NCI-H187 treated with DMSO at 0.1 percent for 48 hours (cell line): Measurements from ENCODE around the gene MRPL53.

Experiments used
- DNase-seq: peaks from one replicate; lab custom pipeline; 2025; lab: John Stamatoyannopoulos, UW

MRPL53 gene

GRCh38 chr2:74472086-74472944, at the start of gene MRPL53:
Gene MRPL53 (minus strand): TSS chr2:74472680. CDS start chr2:74472660, 20 bp downstream.
- no peak for DNase-seq

GRCh38 chr2:74516650-74517049, 44.2 kb upstream of the MRPL53 start:
- no peak for DNase-seq

- DNase-seq, result no peak
Measured at GRCh38 chr2:74515981-74516633, 43.6 kb upstream of the MRPL53 start.

GRCh38 chr2:74515271-74515980, 42.9 kb upstream of the MRPL53 start:
- no peak for DNase-seq

GRCh38 chr2:74514368-74515270, 42.1 kb upstream of the MRPL53 start, which contains the start of gene TLX2:
Gene TLX2 (plus strand): TSS chr2:74514450. CDS start chr2:74514807, 357 bp downstream.
- no peak for DNase-seq

GRCh38 chr2:74513605-74514367, 41.3 kb upstream of the MRPL53 start:
- DNase-seq, result no peak

GRCh38 chr2:74512744-74513604, 40.5 kb upstream of the MRPL53 start:
- no peak for DNase-seq

GRCh38 chr2:74511104-74511989, 38.9 kb upstream of the MRPL53 start:
- DNase-seq, result no peak

GRCh38 chr2:74510272-74510671, 37.8 kb upstream of the MRPL53 start:
- no peak for DNase-seq

GRCh38 chr2:74507926-74508520, 35.5 kb upstream of the MRPL53 start:
- DNase-seq, result no peak

- DNase-seq, result peak; percentile 80
Measured at GRCh38 chr2:74507145-74507925, 34.9 kb upstream of the MRPL53 start, which contains the start of gene PCGF1. Gene PCGF1 (minus strand): TSS chr2:74507695. CDS start chr2:74507668, 27 bp downstream.

GRCh38 chr2:74505448-74506246, 33.2 kb upstream of the MRPL53 start:
- no peak for DNase-seq

- no peak for DNase-seq
Measured at GRCh38 chr2:74504591-74504990, 32.1 kb upstream of the MRPL53 start.

- DNase-seq, result no peak
Measured at GRCh38 chr2:74503506-74504475, 31.3 kb upstream of the MRPL53 start.
